ENCODE measurements around the gene SMG5. TPM values are rescaled to one million over a fixed set of nuclear protein-coding genes. Genes with fewer than 3 reads are reported as not detected.

Gene SMG5
- total and polyA plus RNA-seq, 2 experiments from 2014 or later = 54.9 to 65.9 TPM

DNA sequence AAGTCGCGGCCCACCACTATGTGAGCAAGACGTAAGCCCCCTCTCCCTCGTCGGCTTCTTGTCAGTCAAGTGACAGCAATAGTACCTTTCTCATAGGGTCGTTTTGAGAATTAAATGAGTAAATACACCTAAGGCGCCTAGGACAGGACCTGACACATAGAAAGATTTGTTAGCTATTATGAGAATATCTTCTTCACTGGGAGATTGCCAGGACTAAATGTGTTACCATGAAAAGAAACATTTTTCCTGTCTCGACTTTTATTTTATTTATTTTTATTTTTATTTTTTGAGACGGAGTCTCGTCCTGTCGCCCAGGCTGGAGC is 69.0 kb downstream of the SMG5 start:
- Histone ChIP-seq H3K36me3 (replicated peaks; ENCODE audit: insufficient read depth, low read depth) (no peaks in the 10 kb centered on the region), H3K4me3 (peak overlapping the region; percentile 60), H3K27ac (peak overlapping the region; percentile 96), H3K27me3 (no peaks in the 10 kb centered on the region), H3K9me3 (ENCODE audit: low read depth) (no peaks in the 10 kb centered on the region), H3K4me2 (peak overlapping the region; percentile 85), H4K20me1 (ENCODE audit: insufficient read depth, poor library complexity, severe bottlenecking) (no peaks in the 10 kb centered on the region), H3K79me2 (peaks cover 46% of the 10 kb centered on the region), H3K4me1 (ENCODE audit: insufficient read depth) (peaks cover 8% of the 10 kb centered on the region), H3K9me2 (replicated peaks; ENCODE audit: insufficient read depth) (no peaks in the 10 kb centered on the region), H2AFZ (peak overlapping the region; percentile 47)
- no peak for DNase-seq (ENCODE audit: low spot score)
- TF ChIP-seq, protein P1, sequence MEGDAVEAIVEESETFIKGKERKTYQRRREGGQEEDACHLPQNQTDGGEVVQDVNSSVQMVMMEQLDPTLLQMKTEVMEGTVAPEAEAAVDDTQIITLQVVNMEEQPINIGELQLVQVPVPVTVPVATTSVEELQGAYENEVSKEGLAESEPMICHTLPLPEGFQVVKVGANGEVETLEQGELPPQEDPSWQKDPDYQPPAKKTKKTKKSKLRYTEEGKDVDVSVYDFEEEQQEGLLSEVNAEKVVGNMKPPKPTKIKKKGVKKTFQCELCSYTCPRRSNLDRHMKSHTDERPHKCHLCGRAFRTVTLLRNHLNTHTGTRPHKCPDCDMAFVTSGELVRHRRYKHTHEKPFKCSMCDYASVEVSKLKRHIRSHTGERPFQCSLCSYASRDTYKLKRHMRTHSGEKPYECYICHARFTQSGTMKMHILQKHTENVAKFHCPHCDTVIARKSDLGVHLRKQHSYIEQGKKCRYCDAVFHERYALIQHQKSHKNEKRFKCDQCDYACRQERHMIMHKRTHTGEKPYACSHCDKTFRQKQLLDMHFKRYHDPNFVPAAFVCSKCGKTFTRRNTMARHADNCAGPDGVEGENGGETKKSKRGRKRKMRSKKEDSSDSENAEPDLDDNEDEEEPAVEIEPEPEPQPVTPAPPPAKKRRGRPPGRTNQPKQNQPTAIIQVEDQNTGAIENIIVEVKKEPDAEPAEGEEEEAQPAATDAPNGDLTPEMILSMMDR (IDR thresholded peaks at IDR 0.05; ENCODE audit: poor library complexity) = no peak
- no peak for TF ChIP-seq EZH2 (IDR thresholded peaks at IDR 0.05; ENCODE audit: borderline replicate concordance)
- 34% methylated on average over 11 of the region's 11 CpGs for WGBS (ENCODE audit: low lambda C conversion rate, missing lambda C conversion rate)

DNA sequence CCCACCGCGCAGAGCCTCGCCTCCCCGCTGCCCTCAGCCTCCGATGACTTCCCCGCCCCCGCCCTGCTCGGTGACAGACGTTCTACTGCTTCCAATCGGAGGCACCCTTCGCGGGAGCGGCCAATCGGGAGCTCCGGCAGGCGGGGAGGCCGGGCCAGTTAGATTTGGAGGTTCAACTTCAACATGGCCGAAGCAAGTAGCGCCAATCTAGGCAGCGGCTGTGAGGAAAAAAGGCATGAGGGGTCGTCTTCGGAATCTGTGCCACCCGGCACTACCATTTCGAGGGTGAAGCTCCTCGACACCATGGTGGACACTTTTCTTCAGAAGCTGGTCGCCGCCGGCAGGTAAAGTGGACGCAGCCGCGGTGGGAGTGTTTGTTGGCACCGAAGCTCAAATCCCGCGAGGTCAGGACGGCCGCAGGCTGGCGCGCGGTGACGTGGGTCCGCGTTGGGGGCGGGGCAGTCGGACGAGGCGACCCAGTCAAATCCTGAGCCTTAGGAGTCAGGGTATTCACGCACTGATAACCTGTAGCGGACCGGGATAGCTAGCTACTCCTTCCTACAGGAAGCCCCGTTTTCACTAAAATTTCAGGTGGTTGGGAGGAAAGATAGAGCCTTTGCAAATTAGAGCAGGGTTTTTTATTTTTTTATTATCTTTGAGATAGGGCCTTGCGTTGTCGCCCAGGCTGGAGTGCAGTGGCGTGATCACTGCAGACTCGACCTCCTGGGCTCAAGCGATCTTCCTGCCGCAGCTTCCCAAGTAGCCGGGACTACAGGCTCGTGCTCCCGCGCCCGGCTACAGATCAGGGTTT is 69.6 kb downstream of the SMG5 start, which contains the start of gene PMF1:
Gene PMF1 (plus strand): TSS at position 175 of the 811 bp plus-strand sequence. CDS start 9 bp downstream, at position 184.
- 1% methylated on average over 61 of the region's 61 CpGs for WGBS (ENCODE audit: low lambda C conversion rate, missing lambda C conversion rate)
- Histone ChIP-seq H2AFZ (peak within 1 kb of the TSS; percentile 54), H3K9me3 (ENCODE audit: low read depth) (no peaks in the 10 kb centered on the region), H3K79me2 (peaks cover 41% of the 10 kb centered on the region), H3K9me2 (replicated peaks; ENCODE audit: insufficient read depth) (no peaks in the 10 kb centered on the region), H3K27ac (peak within 1 kb of the TSS; percentile 96), H3K4me1 (ENCODE audit: insufficient read depth) (peaks cover 8% of the 10 kb centered on the region), H3K4me3 (peak within 1 kb of the TSS; percentile 60), H4K20me1 (ENCODE audit: insufficient read depth, poor library complexity, severe bottlenecking) (no peaks in the 10 kb centered on the region), H3K4me2 (peak within 1 kb of the TSS; percentile 85), H3K27me3 (no peaks in the 10 kb centered on the region), H3K36me3 (replicated peaks; ENCODE audit: insufficient read depth, low read depth) (no peaks in the 10 kb centered on the region)
- DNase-seq (ENCODE audit: low spot score) = peak; percentile 98
- TF ChIP-seq, protein P1 (IDR thresholded peaks at IDR 0.05; ENCODE audit: poor library complexity) = no peak
- TF ChIP-seq EZH2 (IDR thresholded peaks at IDR 0.05; ENCODE audit: borderline replicate concordance) (no peak), EZH2phosphoT487 (IDR thresholded peaks at IDR 0.05; ENCODE audit: low read depth, severe bottlenecking, unreplicated experiment) (no peak)

DNA sequence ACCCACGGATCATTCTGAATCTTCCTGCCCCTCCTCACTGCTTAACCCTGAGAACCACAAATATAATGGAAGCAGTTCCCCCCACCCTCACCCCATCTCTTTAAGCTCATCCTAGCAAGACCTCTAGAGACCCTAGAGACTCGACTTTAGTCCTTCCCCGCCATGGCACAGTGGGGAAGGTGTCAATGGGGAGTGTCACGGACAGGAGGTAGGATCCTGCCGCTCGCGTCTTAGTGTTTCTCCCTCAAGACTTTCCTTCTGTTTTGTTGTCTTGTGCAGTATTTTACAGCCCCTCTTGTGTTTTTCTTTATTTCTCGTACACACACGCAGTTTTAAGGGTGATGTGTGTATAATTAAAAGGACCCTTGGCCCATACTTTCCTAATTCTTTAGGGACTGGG is 70.5 kb downstream of the SMG5 start:
- Histone ChIP-seq H2AFZ (peak overlapping the region; percentile 54), H3K4me2 (peak overlapping the region; percentile 75), H3K27ac (peak overlapping the region; percentile 96), H3K27me3 (no peaks in the 10 kb centered on the region), H3K9me2 (replicated peaks; ENCODE audit: insufficient read depth) (no peaks in the 10 kb centered on the region), H3K9me3 (ENCODE audit: low read depth) (no peaks in the 10 kb centered on the region), H3K4me1 (ENCODE audit: insufficient read depth) (peaks cover 8% of the 10 kb centered on the region), H3K36me3 (replicated peaks; ENCODE audit: insufficient read depth, low read depth) (no peaks in the 10 kb centered on the region), H3K4me3 (no peak overlapping the region), H4K20me1 (ENCODE audit: insufficient read depth, poor library complexity, severe bottlenecking) (no peaks in the 10 kb centered on the region), H3K79me2 (peaks cover 31% of the 10 kb centered on the region)
- 87% methylated on average over 9 of the region's 9 CpGs for WGBS (ENCODE audit: low lambda C conversion rate, missing lambda C conversion rate)
- no peak for DNase-seq (ENCODE audit: low spot score)
- TF ChIP-seq EZH2 (IDR thresholded peaks at IDR 0.05; ENCODE audit: borderline replicate concordance) = no peak

DNA sequence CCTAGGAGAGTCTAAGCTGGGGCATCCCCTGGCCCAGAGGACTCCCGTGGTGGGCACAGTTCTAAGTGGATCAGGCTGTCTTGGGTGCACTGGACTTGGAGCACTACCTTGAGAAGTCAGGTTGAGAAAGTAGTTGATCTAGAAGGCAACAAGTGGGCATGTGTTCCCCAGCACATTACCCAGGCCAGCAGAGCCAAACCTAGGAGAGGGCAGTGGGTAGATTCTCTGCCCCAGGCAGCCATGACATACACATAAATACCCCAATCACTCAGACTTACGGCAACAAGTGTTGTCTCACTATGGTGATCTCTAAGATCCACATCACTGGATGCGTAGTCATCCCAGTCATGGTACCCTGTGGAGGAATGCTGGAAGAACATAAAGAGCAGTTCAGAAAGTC is 71.4 kb downstream of the SMG5 start:
- no peak overlapping the region for H2AFZ ChIP-seq
- no peak overlapping the region for H3K4me3 ChIP-seq
- no peaks in the 10 kb centered on the region for H3K9me2 ChIP-seq (replicated peaks; ENCODE audit: insufficient read depth)
- H3K9me3 ChIP-seq (ENCODE audit: low read depth) = no peaks in the 10 kb centered on the region
- H3K27me3 ChIP-seq = no peaks in the 10 kb centered on the region
- no peaks in the 10 kb centered on the region for H4K20me1 ChIP-seq (ENCODE audit: insufficient read depth, poor library complexity, severe bottlenecking)
- H3K79me2 ChIP-seq = peaks cover 28% of the 10 kb centered on the region
- no peaks in the 10 kb centered on the region for H3K36me3 ChIP-seq (replicated peaks; ENCODE audit: insufficient read depth, low read depth)
- DNase-seq (ENCODE audit: low spot score) = no peak
- H3K4me2 ChIP-seq = no peak overlapping the region
- no peak for TF ChIP-seq EZH2 (IDR thresholded peaks at IDR 0.05; ENCODE audit: borderline replicate concordance)
- no peak for TF ChIP-seq EZH2phosphoT487 (IDR thresholded peaks at IDR 0.05; ENCODE audit: low read depth, severe bottlenecking, unreplicated experiment)
- TF ChIP-seq, protein P1 (IDR thresholded peaks at IDR 0.05; ENCODE audit: poor library complexity) = no peak
- H3K4me1 ChIP-seq (ENCODE audit: insufficient read depth) = peaks cover 8% of the 10 kb centered on the region
- no peak overlapping the region for H3K27ac ChIP-seq
- 95% methylated on average over 3 of the region's 3 CpGs for WGBS (ENCODE audit: low lambda C conversion rate, missing lambda C conversion rate)
